CD4-positive, alpha-beta T cell (primary cell): ENCODE results near the gene C1orf167. TPM values are rescaled to one million over a fixed set of nuclear protein-coding genes. Genes with fewer than 3 reads are reported as not detected.

Source experiments
- ATAC-seq: fragments of 200-7000 bp; cut with Tn5 transposase; one replicate; pipeline ENCODE4 v1.10.0; 2022; ENCODE audit warnings: mild to moderate bottlenecking; ENCODE audit not compliant: poor library complexity
- CTCF ChIA-PET: fragments of 350-600 bp; sonication (Branson Sonifier 250); formaldehyde crosslinking; loops from one replicate; lab custom pipeline; 2021; ENCODE audit warnings: antibody characterized with exemption, inconsistent platforms; lab: Charles Lee
- POLR2A ChIA-PET: fragments of 350-600 bp; sonication (Branson Sonifier 250); formaldehyde crosslinking; loops from one replicate; lab custom pipeline; 2021; ENCODE audit warnings: antibody characterized with exemption, inconsistent platforms; lab: Charles Lee
- DNase-seq, 14 experiments: peaks; one replicate each; pipeline ENCODE4 v3.0.0-alpha.2; 2013 to 2020; ENCODE audit warnings: mixed read lengths in 2 of 14
- H3K27ac ChIP-seq, 2 donors: one replicate each; pipeline versions ENCODE4 v1.5.1 to v1.7.0; 2013; ENCODE audit warnings: low read length in 2 of 2, low read depth in 1 of 2, mild to moderate bottlenecking in 1 of 2
- H3K27me3 ChIP-seq, 2 experiments: 1 replicate in 1 of 2; 2 replicates in 1 of 2; pipeline versions ENCODE4 v1.6.1 to v1.7.0; 2013; ENCODE audit warnings: low read length in 2 of 2, control low read depth in 1 of 2, mild to moderate bottlenecking in 1 of 2, moderate library complexity in 1 of 2; ENCODE audit not compliant: insufficient read depth in 2 of 2, control insufficient read depth in 1 of 2
- H3K36me3 ChIP-seq: one replicate; pipeline ENCODE4 v1.6.1; 2013; ENCODE audit warnings: low read length, control low read depth; ENCODE audit not compliant: insufficient read depth
- H3K4me1 ChIP-seq: one replicate; pipeline ENCODE4 v1.6.1; 2013; ENCODE audit warnings: low read length, control low read depth; ENCODE audit not compliant: insufficient read depth
- H3K4me3 ChIP-seq: one replicate; pipeline ENCODE4 v1.5.1; 2013; ENCODE audit warnings: mild to moderate bottlenecking, low read length, moderate library complexity
- H3K9me3 ChIP-seq, 2 experiments: 1 replicate in 1 of 2; 2 replicates in 1 of 2; pipeline versions ENCODE4 v1.6.1 to v1.7.0; 2013; ENCODE audit warnings: low read length in 2 of 2, mild to moderate bottlenecking in 2 of 2, control low read depth in 1 of 2, moderate library complexity in 1 of 2; ENCODE audit not compliant: control insufficient read depth in 1 of 2, insufficient read depth in 1 of 2
- H3K27ac Mint-ChIP-seq: one replicate; pipeline ENCODE4 v1.8.0; 2020; ENCODE audit warnings: mixed read lengths
- H3K27me3 Mint-ChIP-seq: one replicate; pipeline ENCODE4 v1.8.0; 2021; ENCODE audit warnings: mixed read lengths
- H3K36me3 Mint-ChIP-seq: one replicate; pipeline ENCODE4 v1.8.0; 2021; ENCODE audit warnings: low read depth, mixed read lengths
- H3K4me1 Mint-ChIP-seq: one replicate; pipeline ENCODE4 v1.8.0; 2021; ENCODE audit warnings: low read depth, mixed read lengths
- H3K4me3 Mint-ChIP-seq: one replicate; pipeline ENCODE4 v1.8.0; 2020; ENCODE audit warnings: mild to moderate bottlenecking, mixed read lengths
- H3K9me3 Mint-ChIP-seq: one replicate; pipeline ENCODE4 v1.8.0; 2020; ENCODE audit warnings: mixed read lengths
- CTCF ChIP-seq: fragments of 200-600 bp; IDR thresholded peaks from one replicate; pipeline ENCODE4 v1.8.0; 2022; ENCODE audit warnings: antibody characterized with exemption, mild to moderate bottlenecking
- intact Hi-C, 2 experiments: fragments of 100-400 bp; cut with DNase I in 1 of 2; cut with micrococcal nuclease in 1 of 2; formaldehyde crosslinking; loops; one replicate each; pipeline versions ENCODE4 v1.15.1 to v1.9.0; 2023 to 2025; cut with DNase I, micrococcal nuclease
- total RNA-seq, 174 experiments: library from RNA in 2 of 174; stranded (reverse) in 2 of 174; gene quantifications; one replicate each; pipeline ENCODE4 v1.2.3 and lab custom pipeline; 2021 to 2026

C1orf167 gene
- total RNA-seq, 2 experiments from 2014 or later: not detected

GRCh38 chr1:11764519-11764918 is 2.5 kb downstream of the C1orf167 start:
- ATAC-seq (no peak), DNase-seq (peak in 1 of 14 experiments; percentile 6)
- no peak overlapping the region for H3K27ac Mint-ChIP-seq
- H3K27ac ChIP-seq: no peak overlapping the region
- peaks cover 0 to 5% of the 10 kb centered on the region in 2 experiments for H3K9me3 ChIP-seq
- no peaks in the 10 kb centered on the region for H3K9me3 Mint-ChIP-seq
- POLR2A ChIA-PET: no interaction called here
- peaks cover 5 to 21% of the 10 kb centered on the region in 2 experiments for H3K27me3 ChIP-seq
- peaks cover 28% of the 10 kb centered on the region for H3K27me3 Mint-ChIP-seq
- CTCF ChIA-PET: no interaction called here
- intact Hi-C loops: no loop called here
- peaks cover 10% of the 10 kb centered on the region for H3K4me1 ChIP-seq
- no peak overlapping the region for H3K4me3 Mint-ChIP-seq
- no peaks in the 10 kb centered on the region for H3K36me3 Mint-ChIP-seq
- no peak for TF ChIP-seq CTCF
- H3K36me3 ChIP-seq: no peaks in the 10 kb centered on the region
- H3K4me3 ChIP-seq: no peak overlapping the region
- H3K4me1 Mint-ChIP-seq: no peaks in the 10 kb centered on the region

- ATAC-seq: no peak
- intact Hi-C loops: no loop called here
- Histone ChIP-seq H3K4me1 (peaks cover 10% of the 10 kb centered on the region), H3K9me3 (peaks cover 0 to 5% of the 10 kb centered on the region in 2 experiments), H3K4me3 (no peak overlapping the region), H3K36me3 (no peaks in the 10 kb centered on the region), H3K27ac (no peak overlapping the region), H3K27me3 (peaks cover 5 to 21% of the 10 kb centered on the region in 2 experiments)
- Mint-ChIP-seq H3K9me3 (no peaks in the 10 kb centered on the region), H3K27ac (no peak overlapping the region), H3K4me1 (no peaks in the 10 kb centered on the region), H3K27me3 (peaks cover 21% of the 10 kb centered on the region), H3K4me3 (no peak overlapping the region), H3K36me3 (no peaks in the 10 kb centered on the region)
- TF ChIP-seq CTCF: no peak
- peak in 1 of 14 experiments; percentile 7 for DNase-seq
- ChIA-PET POLR2A (no interaction called here), CTCF (no interaction called here)
Observed at GRCh38 chr1:11765661-11766428, 3.9 kb downstream of the C1orf167 start.

GRCh38 chr1:11766429-11766776 is 4.4 kb downstream of the C1orf167 start:
- Histone ChIP-seq H3K4me3 (no peak overlapping the region), H3K27me3 (peaks cover 5 to 18% of the 10 kb centered on the region in 2 experiments), H3K27ac (no peak overlapping the region), H3K4me1 (peaks cover 10% of the 10 kb centered on the region), H3K9me3 (peaks cover 0 to 5% of the 10 kb centered on the region in 2 experiments), H3K36me3 (no peaks in the 10 kb centered on the region)
- Mint-ChIP-seq H3K4me3 (no peak overlapping the region), H3K27me3 (peaks cover 16% of the 10 kb centered on the region), H3K36me3 (no peaks in the 10 kb centered on the region), H3K4me1 (no peaks in the 10 kb centered on the region), H3K27ac (no peak overlapping the region), H3K9me3 (no peaks in the 10 kb centered on the region)
- CTCF ChIA-PET: no interaction called here
- ATAC-seq (no peak), DNase-seq (peak in 1 of 14 experiments; percentile 8)
- POLR2A ChIA-PET: no interaction called here
- TF ChIP-seq CTCF: no peak
- intact Hi-C loops: no loop called here
